ENCODE data around the gene TENM4. TPM values are rescaled to one million over a fixed set of nuclear protein-coding genes. Genes with fewer than 3 reads are reported as not detected.
A peak's percentile ranks its signal among the peaks of the same experiment; 100 is the strongest.

TENM4 gene
- total RNA-seq, 4 donors from 2014 or later = 5.5 to 12.3 (median 8.9) TPM

GRCh38 chr11:79417069-79417920, 23.5 kb downstream of the TENM4 start:
- Histone ChIP-seq H3K27me3 (no peaks in the 10 kb centered on the region), H3K4me1 (peaks cover 6 to 33% (median 20%) of the 10 kb centered on the region in 3 donors), H3K9me3 (peaks cover 0 to 5% (median 0%) of the 10 kb centered on the region in 3 donors), H3K4me3 (no peak overlapping the region), H3K27ac (no peak overlapping the region), H3K36me3 (no peaks in the 10 kb centered on the region)
- 97 to 98% methylated on average over 4 to 5 of the region's 6 CpGs for WGBS, 2 donors (ENCODE audit: low coverage in 1 of 2)
- no peak for ATAC-seq
- TF ChIP-seq POLR2AphosphoS5 (IDR thresholded peaks at IDR 0.05) = no peak

DNA sequence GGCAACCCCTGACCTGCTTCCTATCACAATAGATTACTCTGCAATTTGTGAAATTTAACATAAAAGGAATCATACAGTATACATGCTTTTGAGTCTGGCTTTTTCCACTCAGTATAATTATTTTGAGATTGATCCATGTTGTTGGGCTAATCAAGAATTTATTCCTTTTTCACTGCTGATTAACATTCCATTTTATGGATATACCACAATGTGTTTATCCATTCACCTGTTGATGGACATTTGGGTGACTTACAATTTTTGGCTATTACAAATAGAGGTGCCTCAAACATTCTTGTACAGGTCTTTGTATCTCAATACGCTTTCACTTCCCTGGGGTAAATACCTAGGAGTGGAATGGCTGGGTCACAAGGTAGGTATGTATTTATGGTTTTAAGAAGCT, 24.9 kb downstream of the TENM4 start:
- no peak for ATAC-seq
- 100% methylated on average over 1 of the region's 1 CpG; no CpG with 5 or more reads in 1 of the 2 donors for WGBS, 2 donors (ENCODE audit: low coverage in 1 of 2)
- TF ChIP-seq POLR2A (IDR thresholded peaks at IDR 0.05) (no peak), EP300 (IDR thresholded peaks at IDR 0.05) (no peak), POLR2AphosphoS5 (IDR thresholded peaks at IDR 0.05) (no peak)
- TF ChIP-seq, protein P1, sequence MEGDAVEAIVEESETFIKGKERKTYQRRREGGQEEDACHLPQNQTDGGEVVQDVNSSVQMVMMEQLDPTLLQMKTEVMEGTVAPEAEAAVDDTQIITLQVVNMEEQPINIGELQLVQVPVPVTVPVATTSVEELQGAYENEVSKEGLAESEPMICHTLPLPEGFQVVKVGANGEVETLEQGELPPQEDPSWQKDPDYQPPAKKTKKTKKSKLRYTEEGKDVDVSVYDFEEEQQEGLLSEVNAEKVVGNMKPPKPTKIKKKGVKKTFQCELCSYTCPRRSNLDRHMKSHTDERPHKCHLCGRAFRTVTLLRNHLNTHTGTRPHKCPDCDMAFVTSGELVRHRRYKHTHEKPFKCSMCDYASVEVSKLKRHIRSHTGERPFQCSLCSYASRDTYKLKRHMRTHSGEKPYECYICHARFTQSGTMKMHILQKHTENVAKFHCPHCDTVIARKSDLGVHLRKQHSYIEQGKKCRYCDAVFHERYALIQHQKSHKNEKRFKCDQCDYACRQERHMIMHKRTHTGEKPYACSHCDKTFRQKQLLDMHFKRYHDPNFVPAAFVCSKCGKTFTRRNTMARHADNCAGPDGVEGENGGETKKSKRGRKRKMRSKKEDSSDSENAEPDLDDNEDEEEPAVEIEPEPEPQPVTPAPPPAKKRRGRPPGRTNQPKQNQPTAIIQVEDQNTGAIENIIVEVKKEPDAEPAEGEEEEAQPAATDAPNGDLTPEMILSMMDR (IDR thresholded peaks at IDR 0.05) = no peak

GRCh38 chr11:79415411-79415810, 25.4 kb downstream of the TENM4 start:
- Histone ChIP-seq H3K27me3 (no peaks in the 10 kb centered on the region), H3K27ac (peak overlapping the region; percentile 45 to 77 (median 68)), H3K36me3 (no peaks in the 10 kb centered on the region), H3K4me3 (no peak overlapping the region), H3K4me1 (peaks cover 6 to 33% (median 20%) of the 10 kb centered on the region in 3 donors), H3K9me3 (peaks cover 0 to 5% (median 0%) of the 10 kb centered on the region in 3 donors)
- no peak for ATAC-seq
- TF ChIP-seq, protein P1 (IDR thresholded peaks at IDR 0.05) = no peak
- TF ChIP-seq POLR2AphosphoS5 (IDR thresholded peaks at IDR 0.05) = no peak
- TF ChIP-seq POLR2A (IDR thresholded peaks at IDR 0.05) = no peak
- TF ChIP-seq EP300 (IDR thresholded peaks at IDR 0.05) = no peak
- WGBS, 2 donors (ENCODE audit: low coverage in 1 of 2) = 67 to 83% methylated on average over 1 of the region's 1 CpG

More for the DNA sequence above, 24.9 kb downstream of the TENM4 start:
- Histone ChIP-seq H3K27ac (no peak overlapping the region), H3K27me3 (no peaks in the 10 kb centered on the region), H3K4me1 (peaks cover 6 to 33% (median 20%) of the 10 kb centered on the region in 3 donors), H3K4me3 (no peak overlapping the region), H3K36me3 (no peaks in the 10 kb centered on the region), H3K9me3 (peaks cover 0 to 5% (median 0%) of the 10 kb centered on the region in 3 donors)

DNA sequence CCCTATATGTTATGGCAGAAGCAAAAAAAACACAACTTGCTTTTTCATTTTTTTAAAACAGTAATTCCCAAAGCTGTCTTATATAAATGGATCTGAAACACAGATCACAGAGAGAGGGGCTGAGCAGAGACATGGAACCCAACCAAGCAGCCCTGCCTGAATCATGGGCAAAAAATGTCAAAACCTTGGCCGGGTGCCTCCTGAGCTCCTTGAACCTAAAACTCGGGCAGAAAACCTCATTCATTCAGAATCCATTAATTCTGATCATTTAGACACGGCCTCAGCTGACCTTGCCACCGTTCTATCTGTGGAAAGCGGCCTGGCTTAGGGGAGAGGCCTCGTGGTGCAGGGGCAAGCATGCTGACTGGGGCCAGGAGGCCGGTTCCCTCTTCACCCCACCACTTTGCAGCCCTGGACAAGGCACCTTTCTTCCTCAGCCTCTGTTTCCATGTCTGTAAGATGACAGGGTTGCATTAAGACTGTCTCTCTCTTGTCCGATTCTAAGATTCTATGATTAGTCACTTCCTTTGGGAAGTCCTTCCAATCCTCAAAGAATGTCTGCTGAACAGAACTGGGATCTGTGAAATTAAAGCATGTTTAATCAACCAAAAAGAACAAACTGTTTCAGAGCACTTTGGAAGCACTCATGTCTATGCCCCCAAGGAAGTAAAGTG, 26.0 kb downstream of the TENM4 start:
- TF ChIP-seq POLR2AphosphoS5 (IDR thresholded peaks at IDR 0.05) (peak; percentile 2), EP300 (IDR thresholded peaks at IDR 0.05) (no peak), POLR2A (IDR thresholded peaks at IDR 0.05) (no peak)
- TF ChIP-seq, protein P1 (IDR thresholded peaks at IDR 0.05) = no peak
- 11 to 37% methylated on average over 4 to 8 of the region's 8 CpGs for WGBS, 2 donors (ENCODE audit: low coverage in 1 of 2)
- peak; percentile 56 for ATAC-seq

GRCh38 chr11:79414041-79414440, 26.8 kb downstream of the TENM4 start:
- H3K4me1 ChIP-seq = peaks cover 6 to 33% (median 20%) of the 10 kb centered on the region in 3 donors
- H3K27me3 ChIP-seq = no peaks in the 10 kb centered on the region
- WGBS, 2 donors (ENCODE audit: low coverage in 1 of 2) = 76% methylated on average over 3 of the region's 3 CpGs; no CpG with 5 or more reads in 1 of the 2 donors
- H3K4me3 ChIP-seq = no peak overlapping the region
- no peaks in the 10 kb centered on the region for H3K36me3 ChIP-seq
- TF ChIP-seq, protein P1 (IDR thresholded peaks at IDR 0.05) = no peak
- TF ChIP-seq EP300 (IDR thresholded peaks at IDR 0.05) = no peak
- TF ChIP-seq POLR2AphosphoS5 (IDR thresholded peaks at IDR 0.05) = no peak
- no peak for TF ChIP-seq POLR2A (IDR thresholded peaks at IDR 0.05)
- peak overlapping the region; percentile 14 to 77 (median 68) for H3K27ac ChIP-seq
- ATAC-seq = no peak
- peaks cover 0 to 5% (median 0%) of the 10 kb centered on the region in 3 donors for H3K9me3 ChIP-seq

More for the DNA sequence above, 26.0 kb downstream of the TENM4 start:
- Histone ChIP-seq H3K4me1 (peaks cover 6 to 33% (median 20%) of the 10 kb centered on the region in 3 donors), H3K27ac (peak overlapping the region; percentile 45 to 77 (median 68)), H3K27me3 (no peaks in the 10 kb centered on the region), H3K4me3 (no peak overlapping the region), H3K9me3 (peaks cover 0 to 5% (median 0%) of the 10 kb centered on the region in 3 donors), H3K36me3 (no peaks in the 10 kb centered on the region)
